Hepatocyte (in vitro differentiated cells): Measurements from ENCODE around the gene TMEM14A.

Experiments used
- CTCF ChIP-seq: fragments of 200-600 bp; sonication (generic); IDR thresholded peaks from 2 replicates; pipeline ENCODE4 v1.5.1; 2016; ENCODE audit warnings: antibody characterized with exemption, mild to moderate bottlenecking; ENCODE audit not compliant: poor library complexity
- EZH2 ChIP-seq: fragments of 200-600 bp; sonication (generic); IDR thresholded peaks from 2 replicates; pipeline ENCODE4 v1.6.1; 2016; ENCODE audit warnings: antibody characterized with exemption, mild to moderate bottlenecking, borderline replicate concordance
- EZH2phosphoT487 ChIP-seq: fragments of 200-600 bp; sonication (generic); IDR thresholded peaks from one replicate; pipeline ENCODE4 v1.6.1; 2018; ENCODE audit warnings: antibody characterized with exemption, mild to moderate bottlenecking, low read depth, moderate library complexity; ENCODE audit not compliant: unreplicated experiment, severe bottlenecking

- TF ChIP-seq CTCF (no peak), EZH2phosphoT487 (no peak), EZH2 (no peak)
Observed at GRCh38 chr6:52666071-52666470, 4.8 kb upstream of the TMEM14A start.
